ENCODE data around the gene C2CD2L. TPM values are rescaled to one million over a fixed set of nuclear protein-coding genes. Genes with fewer than 3 reads are reported as not detected.
A peak's percentile ranks its signal among the peaks of the same experiment; 100 is the strongest.
"Not testable (repeated sequence)": the region's sequence is repeated elsewhere in the genome, so short reads cannot be mapped to it uniquely, and the experiment has no call there.

C2CD2L gene
- total RNA-seq, 2 experiments from 2014 or later: 20.1 to 20.8 TPM

GRCh38 chr11:119118227-119118626 lies 11.1 kb downstream of the C2CD2L start:
- H3K27ac Mint-ChIP-seq: no peak overlapping the region
- H3K36me3 Mint-ChIP-seq (ENCODE audit: low read depth): peaks cover 27% of the 10 kb centered on the region
- no peak overlapping the region for H3K4me3 Mint-ChIP-seq
- no peak for DNase-seq
- H3K9me3 Mint-ChIP-seq: no peaks in the 10 kb centered on the region
- H3K4me1 Mint-ChIP-seq (ENCODE audit: low read depth): peaks cover 45% of the 10 kb centered on the region
- CTCF ChIA-PET: interaction anchor here (0.6 to 1.2 kb wide), 2 partner anchors 18 to 22 kb away, joined by 4 read pairs; no protein-coding TSS in a partner anchor
- intact Hi-C loops (cut with micrococcal nuclease): no loop called here
- no peaks in the 10 kb centered on the region for H3K27me3 Mint-ChIP-seq (ENCODE audit: low read depth)

- Mint-ChIP-seq H3K4me3 (no peak overlapping the region), H3K4me1 (ENCODE audit: low read depth) (peaks cover 40% of the 10 kb centered on the region), H3K36me3 (ENCODE audit: low read depth) (peaks cover 26% of the 10 kb centered on the region), H3K9me3 (no peaks in the 10 kb centered on the region), H3K27ac (no peak overlapping the region), H3K27me3 (ENCODE audit: low read depth) (no peaks in the 10 kb centered on the region)
- CTCF ChIA-PET: interaction anchor here (0.6 to 1.2 kb wide), 5 partner anchors 12 to 224 kb away, joined by 3 to 4 read pairs (median 3); no protein-coding TSS in a partner anchor
- intact Hi-C loops (cut with micrococcal nuclease): no loop called here
- no peak for DNase-seq
These were observed 11.8 kb downstream of the C2CD2L start for GRCh38 chr11:119118946-119119345.

GRCh38 chr11:119120639-119121007 lies 13.5 kb downstream of the C2CD2L start:
- CTCF ChIA-PET: interaction anchor here (0.6 to 1.0 kb wide), 2 partner anchors 14 to 76 kb away, joined by 3 read pairs; partner anchors contain the start of gene C2CD2L
- H3K4me3 Mint-ChIP-seq: peak overlapping the region; percentile 97
- no peaks in the 10 kb centered on the region for H3K27me3 Mint-ChIP-seq (ENCODE audit: low read depth)
- H3K9me3 Mint-ChIP-seq: no peaks in the 10 kb centered on the region
- H3K4me1 Mint-ChIP-seq (ENCODE audit: low read depth): peaks cover 31% of the 10 kb centered on the region
- peak overlapping the region; percentile 80 for H3K27ac Mint-ChIP-seq
- intact Hi-C loops (cut with micrococcal nuclease): loop anchor here (1.0 to 2.0 kb wide), 5 partner anchors 13 to 64 kb away; partner anchors contain the start of genes C2CD2L, HYOU1 and NLRX1
- H3K36me3 Mint-ChIP-seq (ENCODE audit: low read depth): peaks cover 20% of the 10 kb centered on the region
- no peak for DNase-seq

- peak within 1 kb of the TSS; percentile 80 for H3K27ac Mint-ChIP-seq
- H3K4me1 Mint-ChIP-seq (ENCODE audit: low read depth): peaks cover 27% of the 10 kb centered on the region
- H3K36me3 Mint-ChIP-seq (ENCODE audit: low read depth): peaks cover 15% of the 10 kb centered on the region
- CTCF ChIA-PET: interaction anchor here (1.0 to 1.6 kb wide), 2 partner anchors 14 to 18 kb away, joined by 3 read pairs; partner anchors contain the start of gene C2CD2L
- no peaks in the 10 kb centered on the region for H3K27me3 Mint-ChIP-seq (ENCODE audit: low read depth)
- peak within 1 kb of the TSS; percentile 97 for H3K4me3 Mint-ChIP-seq
- H3K9me3 Mint-ChIP-seq: no peaks in the 10 kb centered on the region
- peak; percentile 100 for DNase-seq
- intact Hi-C loops (cut with micrococcal nuclease): loop anchor here (1.0 to 2.0 kb wide), 5 partner anchors 14 to 64 kb away; partner anchors contain the start of genes C2CD2L, HYOU1 and NLRX1
These were observed 14.1 kb downstream of the C2CD2L start, which contains the start of gene HINFP for GRCh38 chr11:119121008-119121810. TSS of gene HINFP (plus strand) at chr11:119121580. CDS start at chr11:119126945, 5,365 bp downstream.

GRCh38 chr11:119121811-119122124 lies 14.6 kb downstream of the C2CD2L start:
- H3K27me3 Mint-ChIP-seq (ENCODE audit: low read depth): no peaks in the 10 kb centered on the region
- H3K27ac Mint-ChIP-seq: peak overlapping the region; percentile 61
- H3K4me1 Mint-ChIP-seq (ENCODE audit: low read depth): peaks cover 27% of the 10 kb centered on the region
- H3K9me3 Mint-ChIP-seq: no peaks in the 10 kb centered on the region
- intact Hi-C loops (cut with micrococcal nuclease): loop anchor here (1.0 to 2.0 kb wide), 5 partner anchors 14 to 65 kb away; partner anchors contain the start of genes C2CD2L, HYOU1 and NLRX1
- peak overlapping the region; percentile 97 for H3K4me3 Mint-ChIP-seq
- H3K36me3 Mint-ChIP-seq (ENCODE audit: low read depth): peaks cover 11% of the 10 kb centered on the region
- DNase-seq: no peak
- CTCF ChIA-PET: interaction anchor here (1.0 to 1.6 kb wide), 3 partner anchors 13 to 202 kb away, joined by 3 to 4 read pairs (median 4); no protein-coding TSS in a partner anchor

- Mint-ChIP-seq H3K9me3 (no peaks in the 10 kb centered on the region), H3K4me3 (no peak overlapping the region), H3K27ac (no peak overlapping the region), H3K4me1 (ENCODE audit: low read depth) (peaks cover 26% of the 10 kb centered on the region), H3K36me3 (ENCODE audit: low read depth) (peaks cover 19% of the 10 kb centered on the region), H3K27me3 (ENCODE audit: low read depth) (no peaks in the 10 kb centered on the region)
- CTCF ChIA-PET: interaction anchor here (0.6 to 1.5 kb wide), 3 partner anchors 9 to 71 kb away, joined by 3 to 7 read pairs (median 4); no protein-coding TSS in a partner anchor
- DNase-seq: no peak
- intact Hi-C loops (cut with micrococcal nuclease): no loop called here
These were observed 18.7 kb downstream of the C2CD2L start for GRCh38 chr11:119125821-119126220.

GRCh38 chr11:119126675-119127268 lies 19.6 kb downstream of the C2CD2L start:
- Mint-ChIP-seq H3K27ac (peak overlapping the region; percentile 57), H3K4me3 (no peak overlapping the region), H3K9me3 (no peaks in the 10 kb centered on the region), H3K4me1 (ENCODE audit: low read depth) (peaks cover 25% of the 10 kb centered on the region), H3K27me3 (ENCODE audit: low read depth) (no peaks in the 10 kb centered on the region), H3K36me3 (ENCODE audit: low read depth) (peaks cover 24% of the 10 kb centered on the region)
- CTCF ChIA-PET: interaction anchor here (1.2 to 1.5 kb wide), 2 partner anchors 8 to 19 kb away, joined by 3 to 4 read pairs; no protein-coding TSS in a partner anchor
- no peak for DNase-seq
- intact Hi-C loops (cut with micrococcal nuclease): no loop called here

GRCh38 chr11:119130662-119131061 lies 23.5 kb downstream of the C2CD2L start:
- Mint-ChIP-seq H3K4me1 (ENCODE audit: low read depth) (peaks cover 8% of the 10 kb centered on the region), H3K36me3 (ENCODE audit: low read depth) (peaks cover 32% of the 10 kb centered on the region), H3K27ac (no peak overlapping the region), H3K4me3 (no peak overlapping the region), H3K9me3 (no peaks in the 10 kb centered on the region), H3K27me3 (ENCODE audit: low read depth) (no peaks in the 10 kb centered on the region)
- DNase-seq: no peak
- CTCF ChIA-PET: no interaction called here
- intact Hi-C loops (cut with micrococcal nuclease): no loop called here

GRCh38 chr11:119134389-119134978 lies 27.3 kb downstream of the C2CD2L start:
- CTCF ChIA-PET: interaction anchor here (0.9 to 2.9 kb wide), 5 partner anchors 8 to 16 kb away, joined by 3 to 8 read pairs (median 4); no protein-coding TSS in a partner anchor
- intact Hi-C loops (cut with micrococcal nuclease): no loop called here
- no peaks in the 10 kb centered on the region for H3K9me3 Mint-ChIP-seq
- H3K4me3 Mint-ChIP-seq: no peak overlapping the region
- DNase-seq: no peak
- peaks cover 22% of the 10 kb centered on the region for H3K36me3 Mint-ChIP-seq (ENCODE audit: low read depth)
- H3K27ac Mint-ChIP-seq: no peak overlapping the region
- H3K4me1 Mint-ChIP-seq (ENCODE audit: low read depth): peaks cover 2% of the 10 kb centered on the region
- H3K27me3 Mint-ChIP-seq (ENCODE audit: low read depth): peaks cover 3% of the 10 kb centered on the region

GRCh38 chr11:119139276-119139675 lies 32.1 kb downstream of the C2CD2L start:
- DNase-seq; H3K27me3 Mint-ChIP-seq (ENCODE audit: low read depth); H3K4me1 Mint-ChIP-seq (ENCODE audit: low read depth); H3K9me3 Mint-ChIP-seq; H3K36me3 Mint-ChIP-seq (ENCODE audit: low read depth); H3K27ac Mint-ChIP-seq; H3K4me3 Mint-ChIP-seq; intact Hi-C loops (cut with micrococcal nuclease): not testable (repeated sequence)
- CTCF ChIA-PET: interaction anchor here (1.6 kb wide), 1 partner anchor 57 kb away, joined by 3 read pairs; no protein-coding TSS in a partner anchor

- Mint-ChIP-seq H3K9me3 (no peaks in the 10 kb centered on the region), H3K4me3 (no peak overlapping the region), H3K4me1 (ENCODE audit: low read depth) (peaks cover 5% of the 10 kb centered on the region), H3K36me3 (ENCODE audit: low read depth) (no peaks in the 10 kb centered on the region), H3K27ac (no peak overlapping the region), H3K27me3 (ENCODE audit: low read depth) (peaks cover 38% of the 10 kb centered on the region)
- intact Hi-C loops (cut with micrococcal nuclease): loop anchor here (1.0 to 5.0 kb wide), 2 partner anchors 52 to 178 kb away; no protein-coding TSS in a partner anchor
- CTCF ChIA-PET: interaction anchor here (0.9 to 1.9 kb wide), 4 partner anchors 9 to 140 kb away, joined by 3 to 8 read pairs (median 4); no protein-coding TSS in a partner anchor
- DNase-seq: peak; percentile 43
These were observed 37.8 kb downstream of the C2CD2L start for GRCh38 chr11:119144825-119145486.
